ENCODE measurements around the gene NECTIN1.

GRCh38 chr11:119590651-119591351 is 138.2 kb downstream of the NECTIN1 start:
- TF ChIP-seq CTCF (IDR thresholded peaks at IDR 0.05; ENCODE audit: insufficient read depth, low read length, poor library complexity, severe bottlenecking): no peak
- TF ChIP-seq EZH2phosphoT487 (conservative IDR thresholded peaks at IDR 0.05; ENCODE audit: low read length): no peak
